Hepatocyte (in vitro differentiated cells): ENCODE data around the gene USP33. TPM values are rescaled to one million over a fixed set of nuclear protein-coding genes. Genes with fewer than 3 reads are reported as not detected.
"Not testable (repeated sequence)": the region's sequence is repeated elsewhere in the genome, so short reads cannot be mapped to it uniquely, and the experiment has no call there.

ENCODE experiments used
- DNase-seq: peaks from one replicate; pipeline ENCODE4 v3.0.0-alpha.2; 2016; ENCODE audit warnings: low spot score
- H2AFZ ChIP-seq: fragments of 200-600 bp; sonication (generic); 2 replicates; pipeline ENCODE4 v1.6.0; 2016; ENCODE audit warnings: antibody characterized with exemption, mild to moderate bottlenecking
- H3K27ac ChIP-seq: fragments of 200-600 bp; sonication (generic); 2 replicates; pipeline ENCODE4 v1.5.1; 2016; ENCODE audit warnings: mild to moderate bottlenecking
- H3K27me3 ChIP-seq: fragments of 200-600 bp; sonication (generic); 2 replicates; pipeline ENCODE4 v1.6.1; 2016
- H3K36me3 ChIP-seq: fragments of 200-600 bp; sonication (generic); replicated peaks from 2 replicates; pipeline ENCODE4 v1.5.1; 2016; ENCODE audit warnings: low read depth; ENCODE audit not compliant: insufficient read depth
- H3K4me1 ChIP-seq: fragments of 200-600 bp; sonication (generic); 2 replicates; pipeline ENCODE4 v1.5.1; 2016; ENCODE audit warnings: mild to moderate bottlenecking, moderate library complexity; ENCODE audit not compliant: insufficient read depth
- H3K4me2 ChIP-seq: fragments of 200-600 bp; sonication (generic); 2 replicates; pipeline ENCODE4 v1.6.0; 2016
- H3K4me3 ChIP-seq: fragments of 200-600 bp; sonication (generic); 2 replicates; pipeline ENCODE4 v1.5.1; 2016; ENCODE audit warnings: mild to moderate bottlenecking
- H3K79me2 ChIP-seq: fragments of 200-600 bp; sonication (generic); 2 replicates; pipeline ENCODE4 v1.6.0; 2017; ENCODE audit warnings: mild to moderate bottlenecking
- H3K9me2 ChIP-seq: fragments of 200-600 bp; sonication (generic); replicated peaks from 2 replicates; pipeline ENCODE4 v1.6.0; 2017; ENCODE audit warnings: mild to moderate bottlenecking; ENCODE audit not compliant: insufficient read depth
- H3K9me3 ChIP-seq: fragments of 200-600 bp; sonication (generic); 2 replicates; pipeline ENCODE4 v1.5.1; 2016; ENCODE audit warnings: low read depth, mild to moderate bottlenecking
- H4K20me1 ChIP-seq: fragments of 200-600 bp; sonication (generic); 2 replicates; pipeline ENCODE4 v1.6.0; 2016; ENCODE audit warnings: mild to moderate bottlenecking; ENCODE audit not compliant: insufficient read depth, poor library complexity, severe bottlenecking
- EZH2 ChIP-seq: fragments of 200-600 bp; sonication (generic); IDR thresholded peaks from 2 replicates; pipeline ENCODE4 v1.6.1; 2016; ENCODE audit warnings: antibody characterized with exemption, mild to moderate bottlenecking, borderline replicate concordance
- EZH2phosphoT487 ChIP-seq: fragments of 200-600 bp; sonication (generic); IDR thresholded peaks from one replicate; pipeline ENCODE4 v1.6.1; 2018; ENCODE audit warnings: antibody characterized with exemption, mild to moderate bottlenecking, low read depth, moderate library complexity; ENCODE audit not compliant: unreplicated experiment, severe bottlenecking
- WGBS: methylation state at CpG from one replicate; pipeline ENCODE4 v1.1.6; 2016; ENCODE audit warnings: low lambda C conversion rate; ENCODE audit errors: missing lambda C conversion rate; 5-methylcytosine and 5-hydroxymethylcytosine counted together
- polyA plus RNA-seq: library from polyadenylated mRNA; unstranded; fragments of >200 nt; fragmentation: Nextera tagmentation; extraction: Ambion mirVana; gene quantifications from 2 replicates; pipeline ENCODE4 v1.2.1, GENCODE V29; 2016
- total RNA-seq: library from RNA; depleted of rRNA; stranded (reverse); fragments of >200 nt; gene quantifications from 2 replicates; pipeline ENCODE4 v1.2.3, GENCODE V29; 2014
- TF ChIP-seq, protein P1 (sequence below): fragments of 200-600 bp; sonication (generic); IDR thresholded peaks from 2 replicates; pipeline ENCODE4 v1.5.1; 2016; ENCODE audit warnings: antibody characterized with exemption, mild to moderate bottlenecking; ENCODE audit not compliant: poor library complexity

Gene USP33
- total and polyA plus RNA-seq, 2 experiments from 2014 or later: 36.3 to 81.5 TPM

DNA sequence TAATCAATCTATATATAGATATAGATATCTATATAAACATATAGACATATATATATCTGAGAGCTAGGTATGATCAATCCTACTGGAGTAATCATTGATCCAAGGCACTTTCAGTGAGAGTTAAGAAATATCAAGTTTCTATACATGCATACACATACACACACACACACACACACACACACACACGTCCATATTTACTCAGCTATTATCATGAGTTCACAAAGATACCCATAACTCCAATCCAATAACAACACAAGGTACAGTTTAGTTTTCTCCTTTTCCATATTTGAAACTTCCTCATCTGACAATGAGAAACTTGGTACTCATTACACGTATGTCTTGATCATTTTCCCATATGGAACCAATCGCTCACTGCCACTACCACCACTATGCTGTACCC lies 49.9 kb downstream of the USP33 start:
- TF ChIP-seq, protein P1, sequence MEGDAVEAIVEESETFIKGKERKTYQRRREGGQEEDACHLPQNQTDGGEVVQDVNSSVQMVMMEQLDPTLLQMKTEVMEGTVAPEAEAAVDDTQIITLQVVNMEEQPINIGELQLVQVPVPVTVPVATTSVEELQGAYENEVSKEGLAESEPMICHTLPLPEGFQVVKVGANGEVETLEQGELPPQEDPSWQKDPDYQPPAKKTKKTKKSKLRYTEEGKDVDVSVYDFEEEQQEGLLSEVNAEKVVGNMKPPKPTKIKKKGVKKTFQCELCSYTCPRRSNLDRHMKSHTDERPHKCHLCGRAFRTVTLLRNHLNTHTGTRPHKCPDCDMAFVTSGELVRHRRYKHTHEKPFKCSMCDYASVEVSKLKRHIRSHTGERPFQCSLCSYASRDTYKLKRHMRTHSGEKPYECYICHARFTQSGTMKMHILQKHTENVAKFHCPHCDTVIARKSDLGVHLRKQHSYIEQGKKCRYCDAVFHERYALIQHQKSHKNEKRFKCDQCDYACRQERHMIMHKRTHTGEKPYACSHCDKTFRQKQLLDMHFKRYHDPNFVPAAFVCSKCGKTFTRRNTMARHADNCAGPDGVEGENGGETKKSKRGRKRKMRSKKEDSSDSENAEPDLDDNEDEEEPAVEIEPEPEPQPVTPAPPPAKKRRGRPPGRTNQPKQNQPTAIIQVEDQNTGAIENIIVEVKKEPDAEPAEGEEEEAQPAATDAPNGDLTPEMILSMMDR: no peak
- TF ChIP-seq EZH2phosphoT487: no peak
- TF ChIP-seq EZH2: no peak
- 89% methylated on average over 3 of the region's 3 CpGs for WGBS
- H4K20me1 ChIP-seq: no peaks in the 10 kb centered on the region
- no peak for DNase-seq
- H3K27me3 ChIP-seq: no peaks in the 10 kb centered on the region
- H3K4me3 ChIP-seq: no peak overlapping the region
- H3K79me2 ChIP-seq: no peaks in the 10 kb centered on the region
- H3K9me3 ChIP-seq: no peaks in the 10 kb centered on the region
- H3K27ac ChIP-seq: no peak overlapping the region
- H2AFZ ChIP-seq: no peak overlapping the region
- no peaks in the 10 kb centered on the region for H3K36me3 ChIP-seq
- H3K4me2 ChIP-seq: no peak overlapping the region
- no peaks in the 10 kb centered on the region for H3K4me1 ChIP-seq
- no peaks in the 10 kb centered on the region for H3K9me2 ChIP-seq

DNA sequence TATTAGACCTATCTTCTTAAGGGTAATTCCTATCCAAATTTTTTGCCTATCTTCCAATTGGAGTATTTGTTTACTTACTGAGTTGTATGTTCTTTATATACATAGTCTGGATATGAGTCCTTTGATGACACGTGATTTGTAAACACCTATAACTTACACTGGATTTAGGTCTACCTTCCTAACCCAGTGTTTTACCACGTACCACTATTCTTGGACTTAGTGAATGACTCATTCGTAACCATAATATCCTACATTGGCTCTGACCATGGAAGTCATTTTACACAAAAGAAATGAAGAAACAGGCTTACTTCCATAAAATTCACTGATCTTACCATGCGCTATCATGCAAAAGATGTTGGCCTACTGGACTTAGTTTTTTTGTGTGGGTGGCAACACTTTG lies 53.3 kb downstream of the USP33 start:
- Histone ChIP-seq H3K36me3 (no peaks in the 10 kb centered on the region), H3K4me1 (no peaks in the 10 kb centered on the region), H3K79me2 (no peaks in the 10 kb centered on the region), H3K4me2 (no peak overlapping the region), H3K9me2 (no peaks in the 10 kb centered on the region), H3K27ac (no peak overlapping the region), H3K9me3 (no peaks in the 10 kb centered on the region), H3K27me3 (no peaks in the 10 kb centered on the region), H2AFZ (no peak overlapping the region), H4K20me1 (no peaks in the 10 kb centered on the region), H3K4me3 (no peak overlapping the region)
- whole genome bisulfite sequencing: 88% methylated on average over 4 of the region's 4 CpGs
- TF ChIP-seq, protein P1: no peak
- TF ChIP-seq EZH2phosphoT487: no peak
- no peak for TF ChIP-seq EZH2
- DNase-seq: no peak

DNA sequence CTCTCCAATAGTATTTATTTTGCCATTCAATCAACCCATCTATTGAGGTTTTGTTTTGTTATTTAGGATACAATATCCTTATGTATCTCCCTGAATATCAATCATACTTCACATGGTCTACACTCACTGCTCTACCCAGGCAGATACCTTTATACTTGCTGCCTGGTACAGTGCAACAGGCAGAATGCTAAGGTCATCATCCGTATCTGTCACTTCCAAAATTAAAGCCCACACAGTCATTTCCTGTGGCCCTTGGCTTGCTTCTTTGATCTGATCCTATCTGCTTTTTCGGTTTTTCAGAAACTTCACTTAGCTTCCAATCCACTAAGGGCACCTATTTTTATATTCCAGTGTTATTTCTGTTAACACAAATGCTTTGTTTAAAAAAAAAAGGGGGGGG lies 54.9 kb downstream of the USP33 start:
- H3K4me3 ChIP-seq: no peak overlapping the region
- no peaks in the 10 kb centered on the region for H3K9me2 ChIP-seq
- H3K79me2 ChIP-seq: no peaks in the 10 kb centered on the region
- H3K9me3 ChIP-seq: no peaks in the 10 kb centered on the region
- no peaks in the 10 kb centered on the region for H3K36me3 ChIP-seq
- H3K4me2 ChIP-seq: no peak overlapping the region
- H3K27ac ChIP-seq: no peak overlapping the region
- TF ChIP-seq EZH2phosphoT487 (no peak), EZH2 (no peak)
- TF ChIP-seq, protein P1: no peak
- H4K20me1 ChIP-seq: no peaks in the 10 kb centered on the region
- no peak overlapping the region for H2AFZ ChIP-seq
- DNase-seq: no peak
- 89% methylated on average over 2 of the region's 2 CpGs for WGBS
- no peaks in the 10 kb centered on the region for H3K27me3 ChIP-seq
- no peaks in the 10 kb centered on the region for H3K4me1 ChIP-seq

DNA sequence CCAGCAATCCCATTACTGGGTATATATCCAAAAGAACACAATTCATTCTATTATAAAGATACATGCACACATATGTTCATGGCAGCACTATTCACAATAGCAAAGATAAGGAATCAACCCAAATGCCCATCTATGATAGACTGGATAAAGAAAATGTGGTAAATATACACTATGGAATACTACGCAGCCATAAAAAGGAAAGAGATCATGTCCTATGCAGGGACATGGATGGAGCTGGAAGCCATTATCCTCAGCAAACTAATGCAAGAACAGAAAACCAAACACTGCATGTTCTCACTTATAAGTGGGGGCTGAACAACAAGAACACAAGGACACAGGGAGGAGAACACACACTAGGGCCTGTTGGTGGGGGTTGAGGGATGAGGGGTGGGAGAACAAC lies 60.0 kb downstream of the USP33 start:
- not testable (repeated sequence) for H3K4me1 ChIP-seq, H4K20me1 ChIP-seq, H3K36me3 ChIP-seq, H3K4me3 ChIP-seq, H2AFZ ChIP-seq, H3K4me2 ChIP-seq, H3K27ac ChIP-seq, H3K79me2 ChIP-seq, H3K9me3 ChIP-seq, H3K9me2 ChIP-seq, H3K27me3 ChIP-seq, DNase-seq
- WGBS: 92% methylated on average over 1 of the region's 1 CpG
